ENCODE data around the gene SPTBN5.

Gene SPTBN5

DNA sequence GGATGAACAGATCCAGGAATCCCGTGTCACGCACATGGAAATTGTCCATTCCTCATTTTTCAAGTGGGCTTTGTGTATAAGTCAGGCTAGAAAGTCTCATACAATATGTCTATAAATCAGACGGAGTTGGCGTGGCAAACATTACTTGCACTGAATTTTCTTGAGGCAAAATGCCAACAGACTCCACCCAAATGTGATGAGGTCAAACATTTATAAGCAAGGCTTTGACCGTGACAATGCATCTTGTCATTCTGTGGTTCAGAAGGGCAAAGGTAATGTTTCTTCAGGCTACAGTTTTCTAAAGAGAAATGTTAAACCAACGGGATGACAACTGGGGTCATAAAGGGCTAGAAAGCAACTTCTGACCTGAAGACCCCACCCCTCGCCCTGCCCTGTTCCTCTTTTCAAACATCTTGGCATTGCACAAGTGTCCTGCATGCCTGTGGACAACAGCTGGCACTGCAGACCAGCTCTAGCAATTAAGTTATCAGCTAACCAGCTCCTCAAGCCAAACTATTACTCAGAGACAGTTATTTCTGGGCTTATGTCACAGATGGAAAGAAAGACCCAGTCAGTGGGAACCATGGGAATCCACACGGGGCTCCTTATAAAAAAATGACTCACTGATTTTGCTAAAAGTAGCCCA is 36.5 kb upstream of the SPTBN5 start:
- Histone ChIP-seq H3K27ac (ENCODE audit: low read depth, low read length) (no peak overlapping the region), H4K20me1 (ENCODE audit: control insufficient read depth, insufficient read depth, low read depth, low read length) (no peaks in the 10 kb centered on the region), H3K9me2 (replicated peaks; ENCODE audit: control insufficient read depth, low read length) (no peaks in the 10 kb centered on the region), H3K36me3 (ENCODE audit: control insufficient read depth, low read length) (0 out of 2 replicates have a peak, but pooled peaks cover 3% of the 10 kb centered on the region), H3K4me2 (ENCODE audit: low read length) (no peak overlapping the region), H3F3A (ENCODE audit: control insufficient read depth, insufficient read depth) (peaks cover 15% of the 10 kb centered on the region; the same call in 1 of the 2 replicates), H3K79me2 (ENCODE audit: control insufficient read depth, low read length) (no peaks in the 10 kb centered on the region), H3K9me3 (ENCODE audit: control insufficient read depth, insufficient read depth, low read length) (no peaks in the 10 kb centered on the region), H3K4me3 (ENCODE audit: low read length) (no peak overlapping the region), H3K27me3 (ENCODE audit: control insufficient read depth, low read length) (no peaks in the 10 kb centered on the region), H3K4me1 (ENCODE audit: control insufficient read depth, low read length) (peaks cover 48% of the 10 kb centered on the region)
- TF ChIP-seq, protein P1, sequence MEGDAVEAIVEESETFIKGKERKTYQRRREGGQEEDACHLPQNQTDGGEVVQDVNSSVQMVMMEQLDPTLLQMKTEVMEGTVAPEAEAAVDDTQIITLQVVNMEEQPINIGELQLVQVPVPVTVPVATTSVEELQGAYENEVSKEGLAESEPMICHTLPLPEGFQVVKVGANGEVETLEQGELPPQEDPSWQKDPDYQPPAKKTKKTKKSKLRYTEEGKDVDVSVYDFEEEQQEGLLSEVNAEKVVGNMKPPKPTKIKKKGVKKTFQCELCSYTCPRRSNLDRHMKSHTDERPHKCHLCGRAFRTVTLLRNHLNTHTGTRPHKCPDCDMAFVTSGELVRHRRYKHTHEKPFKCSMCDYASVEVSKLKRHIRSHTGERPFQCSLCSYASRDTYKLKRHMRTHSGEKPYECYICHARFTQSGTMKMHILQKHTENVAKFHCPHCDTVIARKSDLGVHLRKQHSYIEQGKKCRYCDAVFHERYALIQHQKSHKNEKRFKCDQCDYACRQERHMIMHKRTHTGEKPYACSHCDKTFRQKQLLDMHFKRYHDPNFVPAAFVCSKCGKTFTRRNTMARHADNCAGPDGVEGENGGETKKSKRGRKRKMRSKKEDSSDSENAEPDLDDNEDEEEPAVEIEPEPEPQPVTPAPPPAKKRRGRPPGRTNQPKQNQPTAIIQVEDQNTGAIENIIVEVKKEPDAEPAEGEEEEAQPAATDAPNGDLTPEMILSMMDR (IDR thresholded peaks at IDR 0.05; ENCODE audit: low read depth, low read length, poor library complexity, severe bottlenecking) = no peak
- TF ChIP-seq EZH2phosphoT487 (IDR thresholded peaks at IDR 0.05; ENCODE audit: borderline replicate concordance, low read length) = no peak

DNA sequence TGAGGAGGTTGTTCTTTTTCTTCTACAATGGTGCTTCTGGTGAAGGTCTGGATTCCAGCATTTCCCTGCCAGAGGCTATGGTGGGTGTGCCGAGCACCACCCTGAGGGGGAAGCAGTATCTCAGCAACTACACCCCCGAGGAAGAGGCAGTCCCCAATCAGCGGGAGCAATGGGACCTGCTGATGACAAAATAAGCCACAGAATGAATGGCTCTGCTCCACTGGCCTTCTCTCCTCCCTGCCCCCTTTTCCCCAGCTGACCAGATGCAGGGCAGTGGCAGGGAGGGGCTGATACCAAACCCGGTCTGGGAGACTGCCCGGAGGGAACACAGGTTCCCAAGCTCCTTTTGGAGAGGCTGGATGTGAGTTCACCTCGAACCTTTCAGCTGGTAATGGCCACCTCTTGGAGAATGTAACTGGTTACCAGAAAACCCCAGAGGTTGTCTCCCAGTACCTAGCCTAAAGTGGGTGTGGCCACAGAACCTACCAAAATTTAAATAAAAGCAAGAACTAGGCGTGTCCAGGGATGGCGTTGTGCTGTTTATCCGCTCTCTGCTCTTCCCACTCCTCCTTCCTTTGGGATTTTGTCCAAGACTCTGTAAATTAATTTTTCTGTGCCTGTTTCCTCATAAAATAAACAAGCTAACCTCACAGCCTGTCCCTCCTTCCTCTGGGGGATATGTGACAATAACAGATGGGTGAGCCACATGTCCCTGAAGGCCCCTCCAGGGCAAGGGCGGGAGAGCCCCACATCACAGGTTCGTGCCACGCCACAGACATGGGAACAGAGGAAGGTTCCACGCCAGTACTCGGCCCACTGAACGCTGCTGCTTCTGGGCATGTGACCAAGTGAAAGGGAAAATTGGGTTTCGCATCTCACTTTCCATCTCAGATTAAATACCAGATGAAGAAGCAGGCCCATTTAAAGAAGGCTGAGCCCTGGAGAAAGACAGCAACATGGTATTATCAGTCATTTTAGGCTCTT is 35.1 kb upstream of the SPTBN5 start:
- H3K4me3 ChIP-seq (ENCODE audit: low read length) = peak overlapping the region; percentile 22; the same call in 1 of the 2 replicates

DNA sequence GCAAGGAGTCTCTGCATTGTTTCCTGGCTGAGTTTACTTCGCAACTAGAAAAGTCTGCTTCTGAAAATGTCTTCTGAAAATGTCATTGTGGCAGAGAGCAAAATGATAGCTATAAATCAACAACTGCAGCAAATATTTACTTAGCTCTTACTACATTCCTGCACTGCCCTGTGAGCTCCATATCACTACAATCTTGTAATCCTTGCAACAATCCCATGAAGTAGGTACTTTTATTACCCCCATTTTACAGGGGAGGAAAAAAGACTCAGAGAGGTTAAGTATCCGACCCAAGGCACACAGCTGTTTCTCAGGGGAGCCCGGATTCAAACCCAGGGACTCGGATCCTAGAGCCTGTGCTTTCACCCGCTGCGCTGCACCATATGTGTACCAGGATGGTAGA is 34.2 kb upstream of the SPTBN5 start:
- H3K27me3 ChIP-seq (ENCODE audit: control insufficient read depth, low read length) = no peaks in the 10 kb centered on the region
- no peaks in the 10 kb centered on the region for H3K9me2 ChIP-seq (replicated peaks; ENCODE audit: control insufficient read depth, low read length)
- no peaks in the 10 kb centered on the region for H3K9me3 ChIP-seq (ENCODE audit: control insufficient read depth, insufficient read depth, low read length)
- 0 out of 2 replicates have a peak, but pooled peaks cover 3% of the 10 kb centered on the region for H3K36me3 ChIP-seq (ENCODE audit: control insufficient read depth, low read length)
- no peaks in the 10 kb centered on the region for H3K79me2 ChIP-seq (ENCODE audit: control insufficient read depth, low read length)
- no peaks in the 10 kb centered on the region for H4K20me1 ChIP-seq (ENCODE audit: control insufficient read depth, insufficient read depth, low read depth, low read length)
- peak overlapping the region; percentile 33 for H3K4me3 ChIP-seq (ENCODE audit: low read length)
- no peak for TF ChIP-seq EZH2phosphoT487 (IDR thresholded peaks at IDR 0.05; ENCODE audit: borderline replicate concordance, low read length)
- TF ChIP-seq, protein P1 (IDR thresholded peaks at IDR 0.05; ENCODE audit: low read depth, low read length, poor library complexity, severe bottlenecking) = no peak
- H3K4me1 ChIP-seq (ENCODE audit: control insufficient read depth, low read length) = peaks cover 37% of the 10 kb centered on the region
- peaks cover 15% of the 10 kb centered on the region; the same call in 1 of the 2 replicates for H3F3A ChIP-seq (ENCODE audit: control insufficient read depth, insufficient read depth)
- peak overlapping the region; percentile 68 for H3K27ac ChIP-seq (ENCODE audit: low read depth, low read length)
- peak overlapping the region; percentile 58 for H3K4me2 ChIP-seq (ENCODE audit: low read length)

More for the DNA sequence above, 35.1 kb upstream of the SPTBN5 start:
- Histone ChIP-seq H3K79me2 (ENCODE audit: control insufficient read depth, low read length) (no peaks in the 10 kb centered on the region), H3K9me3 (ENCODE audit: control insufficient read depth, insufficient read depth, low read length) (no peaks in the 10 kb centered on the region), H3F3A (ENCODE audit: control insufficient read depth, insufficient read depth) (peaks cover 15% of the 10 kb centered on the region; the same call in 1 of the 2 replicates), H3K9me2 (replicated peaks; ENCODE audit: control insufficient read depth, low read length) (no peaks in the 10 kb centered on the region), H3K36me3 (ENCODE audit: control insufficient read depth, low read length) (0 out of 2 replicates have a peak, but pooled peaks cover 3% of the 10 kb centered on the region), H3K4me1 (ENCODE audit: control insufficient read depth, low read length) (peaks cover 37% of the 10 kb centered on the region), H3K27ac (ENCODE audit: low read depth, low read length) (no peak overlapping the region), H3K27me3 (ENCODE audit: control insufficient read depth, low read length) (no peaks in the 10 kb centered on the region), H3K4me2 (ENCODE audit: low read length) (peak overlapping the region; percentile 58), H4K20me1 (ENCODE audit: control insufficient read depth, insufficient read depth, low read depth, low read length) (no peaks in the 10 kb centered on the region)
- TF ChIP-seq, protein P1 (IDR thresholded peaks at IDR 0.05; ENCODE audit: low read depth, low read length, poor library complexity, severe bottlenecking) = no peak
- TF ChIP-seq EZH2phosphoT487 (IDR thresholded peaks at IDR 0.05; ENCODE audit: borderline replicate concordance, low read length) = no peak

All from DOHH2 (cell line).